Stimulated activated CD4-positive, alpha-beta T cell treated with anti-CD3 and anti-CD28 coated beads, TNF-alpha, amount 100 ng/mL, for 48 hours (primary cell): ENCODE results near the gene ZNF740.
A peak's percentile ranks its signal among the peaks of the same experiment; 100 is the strongest.
"Not testable (repeated sequence)": the region's sequence is repeated elsewhere in the genome, so short reads cannot be mapped to it uniquely, and the experiment has no call there.

Experiments used
- DNase-seq, 3 donors: peaks; one replicate each; pipeline ENCODE4 v3.0.0-alpha.2; 2020; ENCODE audit warnings: low read depth in 3 of 3

The ZNF740 gene

GRCh38 chr12:53180220-53180930, at the start of gene ZNF740, which contains the start of gene CSAD:
Gene ZNF740, plus strand, starts transcription at chr12:53180722. Its CDS starts 1,262 bp downstream, at chr12:53181984.
Gene CSAD, minus strand, starts transcription at chr12:53180925. Its CDS starts 7,455 bp downstream, at chr12:53173470.
- peak; percentile 95 to 98 (median 97) for DNase-seq

DNA sequence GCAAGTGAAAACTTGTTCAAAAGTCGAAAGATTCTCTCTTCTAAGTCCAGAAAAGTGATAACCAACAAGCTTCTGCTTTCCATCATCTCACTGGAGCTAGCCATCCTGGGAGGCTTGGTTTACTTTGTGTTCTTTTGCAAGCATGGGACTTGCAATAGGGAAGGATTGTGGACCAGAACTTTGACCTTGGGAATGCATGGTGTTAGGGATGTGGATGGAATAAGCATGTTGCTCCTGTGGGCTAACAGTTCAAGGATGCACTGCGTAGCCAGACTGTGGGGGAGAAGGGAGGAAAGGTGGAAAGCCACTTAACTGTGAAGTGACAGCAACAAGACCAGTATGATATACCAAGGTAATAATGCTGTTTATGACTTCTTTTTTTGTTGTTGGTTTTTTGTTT, 48.7 kb upstream of the ZNF740 start:
- DNase-seq = no peak

GRCh38 chr12:53133722-53134121, 46.8 kb upstream of the ZNF740 start:
- no peak for DNase-seq

- DNase-seq = no peak
Observed at GRCh38 chr12:53143355-53143754, 37.2 kb upstream of the ZNF740 start.

DNA sequence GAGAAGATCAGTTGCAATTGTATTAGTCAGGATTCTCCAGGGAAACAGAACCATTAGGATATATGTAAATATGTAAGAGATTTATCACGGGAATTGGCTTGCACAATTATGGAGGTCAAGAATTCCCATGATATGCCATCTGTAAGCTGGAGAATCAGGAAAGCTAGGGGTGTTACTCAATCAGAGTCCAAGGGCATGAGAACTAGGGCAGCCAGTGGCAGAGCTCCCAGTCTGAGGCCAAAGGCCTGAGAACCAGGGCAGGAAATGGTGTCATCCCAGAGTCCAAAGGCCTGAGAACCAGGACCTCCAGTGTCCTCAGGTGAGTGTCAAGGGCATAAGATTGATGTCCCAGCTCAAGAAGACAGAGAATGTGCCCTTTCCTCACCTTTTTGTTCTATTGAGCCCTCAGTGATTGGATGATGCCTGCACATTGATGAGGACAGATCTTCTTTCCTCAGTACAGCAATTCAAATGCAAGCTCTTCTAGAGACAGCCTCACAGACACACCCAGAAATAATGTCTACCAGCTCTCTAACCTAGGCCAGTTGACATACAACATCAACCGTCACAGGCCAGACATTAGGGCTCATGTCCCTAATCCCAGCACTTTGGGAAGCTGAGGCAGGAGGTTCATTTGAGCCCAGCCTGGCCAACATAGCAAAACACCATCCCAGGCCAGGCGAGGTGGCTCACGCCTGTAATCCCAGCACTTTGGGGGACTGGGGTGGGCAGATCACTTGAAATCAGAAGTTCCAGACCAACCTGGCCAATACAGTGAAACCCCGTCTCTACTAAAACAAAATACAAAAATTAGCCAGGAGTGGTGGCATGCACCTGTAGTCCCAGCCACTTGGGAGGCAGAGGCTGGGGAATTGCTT, 34.9 kb upstream of the ZNF740 start:
- DNase-seq = no peak

DNA sequence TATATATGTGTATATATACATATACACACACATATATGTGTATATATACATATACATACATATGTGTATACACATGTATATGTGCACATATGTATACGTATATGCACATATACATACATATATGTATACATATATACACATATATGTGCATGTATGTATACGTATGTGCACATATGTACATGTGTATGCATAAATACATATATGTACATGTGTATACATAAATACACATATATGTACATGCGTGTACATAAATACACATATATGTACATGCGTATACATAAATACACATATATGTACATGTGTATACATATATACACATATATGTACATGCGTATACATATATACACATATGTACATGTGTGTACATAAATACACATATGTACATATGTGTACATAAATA, 33.3 kb upstream of the ZNF740 start:
- DNase-seq = no peak

- no peak for DNase-seq
Observed at GRCh38 chr12:53147653-53148052, 32.9 kb upstream of the ZNF740 start.

GRCh38 chr12:53151039-53151438, 29.5 kb upstream of the ZNF740 start:
- DNase-seq = no peak

DNA sequence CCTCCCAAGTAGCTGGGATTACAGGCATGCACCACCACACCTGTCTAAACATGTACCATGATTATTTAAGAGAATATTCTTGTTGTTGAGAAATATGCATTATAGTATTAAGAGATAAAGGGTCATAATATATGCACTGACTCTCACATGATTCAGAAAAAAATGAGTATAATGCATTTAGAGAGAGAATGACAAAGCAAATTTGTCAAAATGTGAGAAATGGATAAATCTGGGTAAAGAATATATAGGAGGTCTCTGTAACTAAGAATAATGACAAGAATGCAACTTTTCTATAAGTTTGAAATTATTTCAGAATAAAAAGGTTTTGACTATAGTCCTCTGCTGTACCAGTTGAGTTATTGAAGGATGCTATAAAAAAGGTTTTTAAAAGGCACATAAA, 28.1 kb upstream of the ZNF740 start:
- DNase-seq = no peak

- peak; percentile 86 to 88 (median 87) for DNase-seq
Observed at GRCh38 chr12:53159195-53159839, 21.2 kb upstream of the ZNF740 start.

- no peak for DNase-seq
Observed at GRCh38 chr12:53160000-53160399, 20.5 kb upstream of the ZNF740 start.

DNA sequence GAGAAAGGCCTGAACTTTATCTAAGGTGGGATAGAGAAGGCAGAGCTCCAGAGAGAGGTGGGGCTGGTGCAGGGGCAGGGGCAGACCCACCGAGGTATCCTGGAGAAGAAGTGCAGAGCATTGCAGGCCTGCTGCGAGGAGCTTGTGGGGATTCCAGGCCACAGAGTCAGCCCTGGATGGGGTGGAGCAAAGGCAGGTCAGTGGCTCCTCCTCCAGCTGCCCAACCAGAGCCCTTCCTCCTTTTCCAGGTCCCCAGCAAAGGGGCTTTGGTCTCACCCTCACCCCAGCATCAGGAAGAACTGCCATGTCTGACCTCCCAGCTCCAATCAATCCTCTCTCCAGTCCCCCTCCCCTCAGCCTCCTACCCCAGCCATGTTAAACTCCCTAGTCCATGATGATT, 19.8 kb upstream of the ZNF740 start:
- no peak for DNase-seq

- DNase-seq = no peak
Observed at GRCh38 chr12:53161119-53161911, 19.2 kb upstream of the ZNF740 start.

DNA sequence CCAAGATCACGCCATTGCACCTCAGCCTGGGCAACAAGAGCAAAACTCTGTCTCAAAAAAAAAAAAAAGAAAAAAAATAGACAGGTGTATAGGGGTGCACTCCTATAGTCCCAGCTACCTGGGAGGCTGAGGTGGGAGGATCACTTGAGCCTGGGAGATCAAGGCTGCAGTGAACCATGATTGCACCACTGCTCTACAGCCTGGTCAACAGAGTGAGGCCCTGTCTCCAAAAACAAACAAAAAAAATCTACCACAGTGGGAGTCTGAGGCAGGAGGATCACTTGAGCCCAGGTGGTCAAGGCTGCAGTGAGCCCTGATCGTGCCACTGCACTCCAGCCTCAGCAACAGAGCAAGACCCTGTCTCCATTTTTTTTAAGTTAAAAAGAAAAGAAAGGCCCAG, 17.5 kb upstream of the ZNF740 start:
- not testable (repeated sequence) for DNase-seq

GRCh38 chr12:53166837-53167236, 13.7 kb upstream of the ZNF740 start:
- DNase-seq = no peak

DNA sequence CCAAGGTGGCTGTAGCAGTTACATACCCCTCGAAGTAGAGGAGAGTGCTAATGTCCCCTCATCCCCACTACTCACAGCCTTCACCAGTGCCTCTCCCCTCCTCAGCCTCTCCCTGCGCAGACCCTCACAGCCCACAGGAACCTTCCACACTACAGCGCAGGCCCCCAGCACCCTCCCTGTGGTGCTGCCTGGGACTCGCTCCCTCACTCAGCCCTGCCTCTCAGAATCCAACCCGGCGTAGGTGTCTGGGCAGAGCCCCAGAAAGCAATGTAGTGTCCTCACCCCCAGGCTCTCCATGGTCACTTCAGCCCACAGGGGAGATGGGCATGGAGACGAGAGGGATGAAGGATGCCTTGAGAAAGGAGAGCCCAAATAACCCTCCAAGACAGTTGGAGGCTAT, 10.9 kb upstream of the ZNF740 start:
- DNase-seq = no peak

- DNase-seq = no peak
Observed at GRCh38 chr12:53170215-53170614, 10.3 kb upstream of the ZNF740 start.

DNA sequence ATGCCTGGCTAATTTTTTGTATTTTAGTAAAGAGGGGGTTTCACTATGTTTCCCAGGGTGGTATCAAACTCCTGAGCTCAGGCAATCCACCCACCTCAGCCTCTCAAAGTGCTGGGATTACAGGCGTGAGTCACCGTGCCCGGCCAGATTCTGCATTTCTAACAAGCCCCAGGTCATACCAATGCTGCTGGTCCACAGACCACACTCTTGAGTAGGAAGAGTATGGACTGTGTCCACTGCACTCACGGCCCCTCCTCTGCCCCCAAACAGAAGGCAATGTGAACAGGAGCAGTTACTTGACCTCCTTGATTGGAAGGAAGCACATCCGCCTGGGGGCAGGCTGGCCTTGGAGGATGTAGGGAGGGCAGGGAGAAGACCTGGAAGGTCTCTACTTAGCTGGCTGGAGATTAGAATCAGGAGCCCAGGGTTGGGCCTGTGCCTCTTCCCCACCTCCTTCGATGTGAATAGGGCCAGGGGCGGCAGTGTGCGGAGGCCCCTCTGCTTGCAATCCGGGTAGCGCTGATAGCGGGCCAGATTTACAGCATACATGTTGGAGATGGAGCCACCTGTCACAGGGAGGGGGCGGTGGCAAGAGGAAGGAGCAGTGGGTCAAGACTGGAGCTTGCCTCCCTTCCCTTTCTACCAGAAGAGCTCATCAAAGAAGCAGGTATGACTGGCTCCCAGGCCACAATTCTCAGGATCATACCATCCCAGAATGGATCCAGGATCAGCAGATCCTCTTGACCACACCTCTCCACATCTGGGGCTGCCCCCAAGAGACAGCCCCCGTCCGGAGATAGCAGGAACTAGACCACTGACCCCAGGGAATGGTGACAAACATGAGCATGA, 9.4 kb upstream of the ZNF740 start:
- no peak for DNase-seq

- no peak for DNase-seq
Observed at GRCh38 chr12:53171725-53172329, 8.7 kb upstream of the ZNF740 start.

DNA sequence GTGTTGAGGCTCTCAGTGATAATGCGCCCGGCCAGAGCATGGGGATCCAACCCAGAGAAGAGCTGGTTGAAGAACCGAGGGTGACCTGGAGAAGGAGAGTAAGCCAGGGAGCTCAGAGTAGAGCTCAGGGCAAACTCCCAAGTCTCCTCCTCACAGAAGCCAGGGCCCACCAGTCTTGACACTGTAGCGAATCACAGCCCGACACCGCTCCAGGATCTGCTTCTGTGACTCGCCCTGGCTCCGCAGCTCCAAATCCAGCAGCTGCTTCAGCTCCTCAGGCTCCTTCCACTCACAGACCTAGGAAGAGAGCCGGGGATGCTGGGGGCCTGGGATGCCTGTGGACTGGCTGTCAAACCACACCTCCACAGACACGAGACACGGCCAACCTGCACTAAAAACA, 8.2 kb upstream of the ZNF740 start:
- no peak for DNase-seq
